GM23338 (cell line): ENCODE measurements around the gene NFKB1. TPM values are rescaled to one million over a fixed set of nuclear protein-coding genes. Genes with fewer than 3 reads are reported as not detected.

ENCODE experiments used
- ATAC-seq: fragments of 200-7000 bp; cut with Tn5 transposase; 3 replicates; pipeline ENCODE4 v1.9.1; 2020
- DNase-seq: peaks from one replicate; pipeline ENCODE4 v3.0.0-alpha.2; 2015; ENCODE audit warnings: low spot score
- H2AFZ ChIP-seq: fragments of 200-600 bp; sonication (generic); 2 replicates; pipeline ENCODE4 v1.8.0; 2016; ENCODE audit warnings: antibody characterized with exemption, mild to moderate bottlenecking, moderate library complexity
- H3F3A ChIP-seq: fragments of 200-600 bp; sonication (generic); replicated peaks from 2 replicates; pipeline ENCODE4 v1.8.0; 2017; ENCODE audit warnings: antibody characterized with exemption, mixed run types, low read depth
- H3K27ac ChIP-seq: fragments of 200-600 bp; sonication (generic); 2 replicates; pipeline ENCODE4 v1.6.1; 2016; ENCODE audit warnings: low read depth
- H3K27me3 ChIP-seq: fragments of 200-600 bp; sonication (generic); 2 replicates; pipeline ENCODE4 v1.8.0; 2016; ENCODE audit warnings: mild to moderate bottlenecking, mixed run types, moderate library complexity; ENCODE audit not compliant: insufficient read depth
- H3K36me3 ChIP-seq: fragments of 200-600 bp; sonication (generic); 2 replicates; pipeline ENCODE4 v1.8.0; 2016; ENCODE audit warnings: mild to moderate bottlenecking; ENCODE audit not compliant: insufficient read depth
- H3K4me1 ChIP-seq: fragments of 200-600 bp; sonication (generic); 2 replicates; pipeline ENCODE4 v1.8.0; 2016; ENCODE audit warnings: mild to moderate bottlenecking, moderate library complexity; ENCODE audit not compliant: insufficient read depth
- H3K4me2 ChIP-seq: fragments of 200-600 bp; sonication (generic); 2 replicates; pipeline ENCODE4 v1.7.1; 2017; ENCODE audit warnings: mixed run types
- H3K4me3 ChIP-seq: fragments of 200-600 bp; sonication (generic); 2 replicates; pipeline ENCODE4 v1.6.1; 2016; ENCODE audit warnings: mixed run types
- H3K79me2 ChIP-seq: fragments of 200-600 bp; sonication (generic); replicated peaks from 2 replicates; pipeline ENCODE4 v1.8.0; 2017; ENCODE audit warnings: mild to moderate bottlenecking; ENCODE audit not compliant: insufficient read depth
- H3K9me2 ChIP-seq: fragments of 200-600 bp; sonication (generic); 2 replicates; pipeline ENCODE4 v1.8.0; 2017; ENCODE audit not compliant: insufficient read depth
- H4K20me1 ChIP-seq: fragments of 200-600 bp; sonication (generic); replicated peaks from 2 replicates; pipeline ENCODE4 v1.8.0; 2017; ENCODE audit warnings: mild to moderate bottlenecking; ENCODE audit not compliant: insufficient read depth
- H3K27ac Mint-ChIP-seq: 2 replicates; pipeline ENCODE4 v1.8.0; 2020; ENCODE audit warnings: inconsistent platforms, mild to moderate bottlenecking, moderate library complexity, mixed read lengths
- H3K27me3 Mint-ChIP-seq: 3 replicates; pipeline ENCODE4 v1.8.0; 2022; ENCODE audit warnings: low read depth, mild to moderate bottlenecking, moderate library complexity, mixed read lengths, inconsistent platforms; ENCODE audit not compliant: insufficient read depth, poor library complexity
- H3K36me3 Mint-ChIP-seq: 3 replicates; pipeline ENCODE4 v1.8.0; 2021; ENCODE audit warnings: low read depth, mild to moderate bottlenecking, inconsistent platforms, moderate library complexity, mixed read lengths
- H3K4me1 Mint-ChIP-seq: 3 replicates; pipeline ENCODE4 v1.8.0; 2020; ENCODE audit warnings: mild to moderate bottlenecking, inconsistent platforms, mixed read lengths
- H3K4me3 Mint-ChIP-seq: 3 replicates; pipeline ENCODE4 v1.8.0; 2021; ENCODE audit warnings: moderate library complexity, mild to moderate bottlenecking, inconsistent platforms, mixed read lengths
- H3K9me3 Mint-ChIP-seq: 3 replicates; pipeline ENCODE4 v1.8.0; 2020; ENCODE audit warnings: moderate library complexity, mild to moderate bottlenecking, inconsistent platforms, mixed read lengths
- CREB1 ChIP-seq: fragments of 250-450 bp; sonication (Bioruptor Pico); IDR thresholded peaks from 2 replicates; pipeline ENCODE4 v1.5.0; 2020; ENCODE audit warnings: low read depth, mild to moderate bottlenecking, moderate library complexity
- ETS1 ChIP-seq: IDR thresholded peaks from 2 replicates; pipeline ENCODE4 v1.6.1; 2016; ENCODE audit warnings: antibody characterized with exemption
- EZH2 ChIP-seq: fragments of 200-600 bp; sonication (generic); IDR thresholded peaks from one replicate; pipeline ENCODE4 v1.8.0; 2017; ENCODE audit warnings: antibody characterized with exemption, mild to moderate bottlenecking, low read depth; ENCODE audit not compliant: unreplicated experiment
- EZH2phosphoT487 ChIP-seq: fragments of 200-600 bp; sonication (generic); IDR thresholded peaks from one replicate; pipeline ENCODE4 v1.8.1; 2018; ENCODE audit warnings: antibody characterized with exemption; ENCODE audit not compliant: unreplicated experiment
- JUNB ChIP-seq: IDR thresholded peaks from one replicate; pipeline ENCODE4 v1.6.1; 2016; ENCODE audit warnings: antibody characterized with exemption; ENCODE audit not compliant: unreplicated experiment
- NANOG ChIP-seq: IDR thresholded peaks from 2 replicates; pipeline ENCODE4 v1.6.1; 2016; ENCODE audit warnings: antibody characterized with exemption, borderline replicate concordance
- POLR2AphosphoS5 ChIP-seq: IDR thresholded peaks from 2 replicates; pipeline ENCODE4 v1.6.1; 2016; ENCODE audit warnings: antibody characterized with exemption, low read depth
- REST ChIP-seq: IDR thresholded peaks from one replicate; pipeline ENCODE4 v1.6.1; 2018; ENCODE audit warnings: antibody characterized with exemption; ENCODE audit not compliant: unreplicated experiment
- STAT1 ChIP-seq: IDR thresholded peaks from one replicate; pipeline ENCODE4 v1.6.1; 2016; ENCODE audit warnings: antibody characterized with exemption; ENCODE audit not compliant: unreplicated experiment
- ZNF114 ChIP-seq: fragments of 250-450 bp; sonication (Bioruptor Pico); IDR thresholded peaks from 2 replicates; pipeline ENCODE4 v1.5.0; 2020; ENCODE audit warnings: mild to moderate bottlenecking, moderate library complexity
- ZNF331 ChIP-seq: fragments of 250-450 bp; sonication (Bioruptor Pico); IDR thresholded peaks from 2 replicates; pipeline ENCODE4 v1.5.0; 2020; ENCODE audit warnings: low read depth, mild to moderate bottlenecking, moderate library complexity
- ZNF462 ChIP-seq: fragments of 250-450 bp; sonication (Bioruptor Pico); IDR thresholded peaks from 2 replicates; pipeline ENCODE4 v1.5.0; 2020; ENCODE audit warnings: mild to moderate bottlenecking, moderate library complexity
- polyA plus RNA-seq: library from polyadenylated mRNA; unstranded; fragments of >200 nt; fragmentation: Nextera tagmentation; extraction: Ambion mirVana; gene quantifications from 2 replicates; pipeline ENCODE4 v1.2.1, GENCODE V29; 2016
- total RNA-seq: library from RNA; depleted of rRNA; stranded (reverse); fragments of >200 nt; shearing (Covaris generic); gene quantifications from 2 replicates; pipeline ENCODE4 v1.2.3, GENCODE V29; 2014

NFKB1 gene
- total and polyA plus RNA-seq, 2 experiments from 2014 or later: 0.82 to 4.6 TPM

GRCh38 chr4:102472441-102473013 is 28.6 kb upstream of the NFKB1 start:
- ATAC-seq (no peak), DNase-seq (no peak)
- Mint-ChIP-seq H3K4me3 (no peak overlapping the region), H3K36me3 (0 out of 3 replicates have a peak, but pooled peaks cover 3% of the 10 kb centered on the region), H3K4me1 (no peaks in the 10 kb centered on the region), H3K27me3 (no peaks in the 10 kb centered on the region), H3K27ac (no peak overlapping the region), H3K9me3 (peaks cover 25% of the 10 kb centered on the region; the same call in 2 of the 3 replicates)
- no peaks in the 10 kb centered on the region for H3K36me3 ChIP-seq
- no peaks in the 10 kb centered on the region for H3K79me2 ChIP-seq
- H3K4me2 ChIP-seq: no peak overlapping the region
- H3K27me3 ChIP-seq: no peaks in the 10 kb centered on the region
- H3F3A ChIP-seq: no peaks in the 10 kb centered on the region
- TF ChIP-seq ZNF114 (CRISPR knock-in tag): no peak
- TF ChIP-seq EZH2: no peak
- TF ChIP-seq ZNF331 (CRISPR knock-in tag): no peak
- no peak for TF ChIP-seq JUNB
- TF ChIP-seq STAT1: no peak
- TF ChIP-seq EZH2phosphoT487: no peak
- no peak for TF ChIP-seq ZNF462 (CRISPR knock-in tag)
- TF ChIP-seq CREB1 (CRISPR knock-in tag): no peak
- TF ChIP-seq ETS1: no peak
- no peak for TF ChIP-seq NANOG
- no peak for TF ChIP-seq POLR2AphosphoS5
- TF ChIP-seq REST: no peak
- 0 out of 2 replicates have a peak, but pooled peaks cover 2% of the 10 kb centered on the region for H3K9me2 ChIP-seq
- no peaks in the 10 kb centered on the region for H4K20me1 ChIP-seq
- H3K27ac ChIP-seq: no peak overlapping the region
- no peaks in the 10 kb centered on the region for H3K4me1 ChIP-seq
- no peak overlapping the region for H3K4me3 ChIP-seq
- H2AFZ ChIP-seq: no peak overlapping the region
